Measurements from ENCODE around the gene RAB20. TPM values are rescaled to one million over a fixed set of nuclear protein-coding genes. Genes with fewer than 3 reads are reported as not detected.

RAB20 gene
- total RNA-seq, 6 experiments from 2014 or later, result 12.5 to 47.2 (median 36.3) TPM

DNA sequence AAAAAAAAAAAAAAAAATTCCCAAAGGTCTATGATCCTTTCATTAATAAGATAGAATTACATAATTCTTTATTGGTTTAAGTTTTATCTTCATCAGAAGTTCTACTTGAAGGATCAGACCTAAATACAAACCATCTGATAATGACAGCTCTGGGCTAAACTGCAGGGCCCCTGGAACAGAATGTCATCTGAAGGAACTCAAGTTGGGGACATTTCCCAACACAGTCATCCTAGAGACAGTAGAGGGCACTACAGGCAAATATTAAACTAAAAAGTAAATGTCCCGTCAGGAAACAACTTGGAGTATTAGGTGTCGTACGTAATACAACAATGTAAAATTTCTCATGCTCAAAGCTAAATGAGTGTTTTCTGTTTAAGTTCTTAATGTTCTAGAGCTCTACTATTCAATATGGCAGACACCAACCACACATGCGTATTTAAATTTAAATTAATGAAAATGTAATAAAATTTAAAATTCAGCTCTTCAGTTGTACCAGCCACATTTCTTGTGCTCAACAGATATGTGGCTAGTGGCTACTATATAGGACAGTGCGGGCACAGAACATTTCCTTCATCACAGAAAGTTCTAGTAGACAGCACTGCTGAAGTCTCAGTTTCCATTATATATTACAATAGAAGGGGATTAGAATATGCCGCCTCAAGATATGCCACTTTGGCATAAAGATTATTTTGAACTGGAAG, 32.1 kb upstream of the RAB20 start:
- Histone ChIP-seq H3K9me3 (no peaks in the 10 kb centered on the region), H3K27me3 (no peaks in the 10 kb centered on the region), H3K27ac (no peak overlapping the region), H3K36me3 (no peaks in the 10 kb centered on the region), H3K4me1 (no peaks in the 10 kb centered on the region), H3K4me3 (no peak overlapping the region)
- TF ChIP-seq, protein P1, sequence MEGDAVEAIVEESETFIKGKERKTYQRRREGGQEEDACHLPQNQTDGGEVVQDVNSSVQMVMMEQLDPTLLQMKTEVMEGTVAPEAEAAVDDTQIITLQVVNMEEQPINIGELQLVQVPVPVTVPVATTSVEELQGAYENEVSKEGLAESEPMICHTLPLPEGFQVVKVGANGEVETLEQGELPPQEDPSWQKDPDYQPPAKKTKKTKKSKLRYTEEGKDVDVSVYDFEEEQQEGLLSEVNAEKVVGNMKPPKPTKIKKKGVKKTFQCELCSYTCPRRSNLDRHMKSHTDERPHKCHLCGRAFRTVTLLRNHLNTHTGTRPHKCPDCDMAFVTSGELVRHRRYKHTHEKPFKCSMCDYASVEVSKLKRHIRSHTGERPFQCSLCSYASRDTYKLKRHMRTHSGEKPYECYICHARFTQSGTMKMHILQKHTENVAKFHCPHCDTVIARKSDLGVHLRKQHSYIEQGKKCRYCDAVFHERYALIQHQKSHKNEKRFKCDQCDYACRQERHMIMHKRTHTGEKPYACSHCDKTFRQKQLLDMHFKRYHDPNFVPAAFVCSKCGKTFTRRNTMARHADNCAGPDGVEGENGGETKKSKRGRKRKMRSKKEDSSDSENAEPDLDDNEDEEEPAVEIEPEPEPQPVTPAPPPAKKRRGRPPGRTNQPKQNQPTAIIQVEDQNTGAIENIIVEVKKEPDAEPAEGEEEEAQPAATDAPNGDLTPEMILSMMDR (IDR thresholded peaks at IDR 0.05), result peak; percentile 61 to 73 (median 70)
- no peak for TF ChIP-seq POLR2A (IDR thresholded peaks at IDR 0.05)
- ATAC-seq (peak; percentile 95 to 98 (median 97)), DNase-seq (peak in 1 of 3 donors; percentile 38)
- intact Hi-C loops (cut with DNase I), result loop anchor here (10.0 kb wide), 2 partner anchors 221 to 451 kb away; no protein-coding TSS in a partner anchor
- WGBS (ENCODE audit: insufficient coverage, low coverage, low lambda C conversion rate, missing lambda C conversion rate), result 29% methylated on average over 6 of the region's 6 CpGs

DNA sequence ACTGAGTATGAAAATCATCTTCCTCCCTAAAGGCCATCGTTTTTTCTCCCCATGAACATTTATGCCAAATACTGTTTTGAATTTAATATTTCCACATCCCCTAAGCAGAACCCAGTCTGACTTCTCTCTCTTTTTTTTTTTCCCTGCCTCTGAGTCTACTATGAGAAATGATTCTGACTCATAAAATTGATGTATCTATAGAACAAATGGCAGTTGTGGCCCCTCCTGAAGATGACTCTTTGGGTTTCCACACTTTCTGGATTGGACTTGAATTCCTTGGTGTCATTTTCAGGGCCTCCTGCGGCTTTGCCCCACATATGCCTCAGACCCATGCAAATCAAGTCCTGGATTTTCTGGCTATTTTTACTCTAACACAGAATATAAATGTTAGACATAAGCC, 31.1 kb upstream of the RAB20 start:
- TF ChIP-seq POLR2A (IDR thresholded peaks at IDR 0.05), result no peak
- TF ChIP-seq, protein P1 (IDR thresholded peaks at IDR 0.05), result no peak
- no peaks in the 10 kb centered on the region for H3K27me3 ChIP-seq
- no peak overlapping the region for H3K27ac ChIP-seq
- no peaks in the 10 kb centered on the region for H3K36me3 ChIP-seq
- ATAC-seq (no peak), DNase-seq (no peak)
- no peak overlapping the region for H3K4me3 ChIP-seq
- no peaks in the 10 kb centered on the region for H3K9me3 ChIP-seq
- intact Hi-C loops (cut with DNase I), result loop anchor here (10.0 kb wide), 2 partner anchors 222 to 452 kb away; no protein-coding TSS in a partner anchor
- no peaks in the 10 kb centered on the region for H3K4me1 ChIP-seq
- WGBS (ENCODE audit: insufficient coverage, low coverage, low lambda C conversion rate, missing lambda C conversion rate), result 61% methylated on average over 2 of the region's 2 CpGs

DNA sequence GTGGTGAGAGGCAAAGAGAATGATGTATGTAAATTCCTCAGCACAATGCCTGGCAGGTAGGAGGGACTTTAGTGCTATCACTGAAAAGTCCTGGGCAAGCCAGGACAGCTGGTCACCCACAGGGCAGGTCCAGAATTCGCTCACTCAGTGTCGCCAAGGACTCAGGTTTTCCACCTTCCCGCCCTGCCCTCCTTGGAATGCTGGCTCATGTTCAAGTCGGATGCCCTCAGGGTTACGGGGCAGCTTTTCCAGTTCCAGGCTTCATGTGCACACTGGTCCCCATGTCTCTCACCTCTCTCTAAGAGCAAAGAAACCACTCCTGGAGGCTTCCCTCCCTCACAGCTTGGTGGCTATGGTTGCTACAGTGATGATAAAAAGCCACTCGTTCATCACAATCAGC, 29.1 kb upstream of the RAB20 start:
- no peak for DNase-seq
- intact Hi-C loops (cut with DNase I), result loop anchor here (10.0 kb wide), 2 partner anchors 224 to 454 kb away; no protein-coding TSS in a partner anchor
- H3K36me3 ChIP-seq, result no peaks in the 10 kb centered on the region
- TF ChIP-seq, protein P1 (IDR thresholded peaks at IDR 0.05), result no peak
- no peak for TF ChIP-seq POLR2A (IDR thresholded peaks at IDR 0.05)
- ATAC-seq, result no peak
- no peak overlapping the region for H3K4me3 ChIP-seq
- H3K4me1 ChIP-seq, result no peaks in the 10 kb centered on the region
- no peaks in the 10 kb centered on the region for H3K27me3 ChIP-seq
- 60% methylated on average over 1 of the region's 6 CpGs for whole genome bisulfite sequencing (ENCODE audit: insufficient coverage, low coverage, low lambda C conversion rate, missing lambda C conversion rate)
- H3K9me3 ChIP-seq, result no peaks in the 10 kb centered on the region
- no peak overlapping the region for H3K27ac ChIP-seq

DNA sequence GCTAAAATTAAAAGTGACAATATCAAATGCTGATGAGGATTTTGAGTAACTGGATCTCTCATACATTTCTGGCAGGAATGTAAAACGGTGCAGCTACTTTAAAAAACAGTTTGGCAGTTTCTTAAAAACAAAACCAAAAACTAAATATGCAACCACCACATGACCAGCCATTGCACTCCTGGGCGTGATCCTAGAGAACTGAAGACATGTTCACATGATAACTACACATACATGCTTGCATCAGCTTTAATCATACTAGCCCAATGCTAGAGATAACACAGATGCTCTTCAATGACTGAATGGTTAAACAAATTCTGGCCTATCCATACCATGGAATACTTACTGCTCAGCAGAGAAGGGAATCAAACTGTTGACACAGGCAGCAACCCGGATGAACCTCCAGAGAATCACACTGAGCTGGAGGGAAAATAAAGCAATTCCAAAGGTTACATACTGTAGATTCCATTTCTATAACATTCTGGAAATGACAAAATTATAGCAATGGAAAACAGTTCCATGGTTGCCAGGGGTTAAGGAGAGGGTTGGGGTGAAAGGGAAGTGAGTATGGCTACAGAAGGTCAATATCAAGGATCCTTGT, 28.4 kb upstream of the RAB20 start:
- 32% methylated on average over 3 of the region's 3 CpGs for WGBS (ENCODE audit: insufficient coverage, low coverage, low lambda C conversion rate, missing lambda C conversion rate)
- no peak overlapping the region for H3K4me3 ChIP-seq

More for the DNA sequence above, 28.4 kb upstream of the RAB20 start:
- TF ChIP-seq, protein P1 (IDR thresholded peaks at IDR 0.05), result no peak
- no peak for TF ChIP-seq POLR2A (IDR thresholded peaks at IDR 0.05)
- Histone ChIP-seq H3K4me1 (no peaks in the 10 kb centered on the region), H3K36me3 (no peaks in the 10 kb centered on the region), H3K27ac (no peak overlapping the region), H3K27me3 (no peaks in the 10 kb centered on the region), H3K9me3 (no peaks in the 10 kb centered on the region)
- intact Hi-C loops (cut with DNase I), result loop anchor here (10.0 kb wide), 2 partner anchors 225 to 455 kb away; no protein-coding TSS in a partner anchor
- DNase-seq (no peak), ATAC-seq (no peak)
